22Rv1 (cell line): Measurements from ENCODE around the gene WNT2.

Experiments
- ZFX ChIP-seq: fragments of 450-650 bp; IDR thresholded peaks from 2 replicates; pipeline ENCODE4 v1.6.1; 2017; ENCODE audit warnings: antibody characterized with exemption, borderline replicate concordance
- TF ChIP-seq, protein P1 (sequence below): fragments of 450-650 bp; IDR thresholded peaks from 2 replicates; pipeline ENCODE4 v1.5.1; 2017; ENCODE audit warnings: mild to moderate bottlenecking

DNA sequence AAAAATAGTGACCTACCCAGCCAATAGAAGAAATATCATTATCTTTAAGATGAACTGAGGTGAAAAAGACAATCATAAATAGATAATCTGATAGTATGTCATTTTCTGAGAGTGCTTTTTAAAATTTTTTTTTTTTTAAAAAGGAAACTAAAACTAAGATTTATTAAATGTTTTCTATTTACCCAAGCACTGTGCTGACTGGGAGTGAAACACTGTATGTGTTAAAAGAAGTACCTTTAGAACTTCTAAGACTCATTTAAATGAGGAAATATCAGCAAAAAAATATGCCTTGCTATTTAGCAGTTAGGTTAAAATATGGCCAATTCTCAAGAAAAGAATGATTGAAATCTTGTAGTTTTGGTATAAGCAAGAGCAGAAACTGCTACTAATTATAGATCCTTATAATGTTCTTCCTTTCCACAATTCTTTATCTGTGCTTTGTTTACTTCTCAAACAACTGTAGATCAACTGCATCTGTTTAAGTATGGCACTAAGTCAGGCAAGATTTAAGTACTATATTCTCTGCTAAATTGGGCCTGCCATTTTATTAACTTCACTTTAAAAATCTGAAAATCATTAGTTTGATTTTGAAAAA is 39.5 kb upstream of the WNT2 start:
- TF ChIP-seq, protein P1, sequence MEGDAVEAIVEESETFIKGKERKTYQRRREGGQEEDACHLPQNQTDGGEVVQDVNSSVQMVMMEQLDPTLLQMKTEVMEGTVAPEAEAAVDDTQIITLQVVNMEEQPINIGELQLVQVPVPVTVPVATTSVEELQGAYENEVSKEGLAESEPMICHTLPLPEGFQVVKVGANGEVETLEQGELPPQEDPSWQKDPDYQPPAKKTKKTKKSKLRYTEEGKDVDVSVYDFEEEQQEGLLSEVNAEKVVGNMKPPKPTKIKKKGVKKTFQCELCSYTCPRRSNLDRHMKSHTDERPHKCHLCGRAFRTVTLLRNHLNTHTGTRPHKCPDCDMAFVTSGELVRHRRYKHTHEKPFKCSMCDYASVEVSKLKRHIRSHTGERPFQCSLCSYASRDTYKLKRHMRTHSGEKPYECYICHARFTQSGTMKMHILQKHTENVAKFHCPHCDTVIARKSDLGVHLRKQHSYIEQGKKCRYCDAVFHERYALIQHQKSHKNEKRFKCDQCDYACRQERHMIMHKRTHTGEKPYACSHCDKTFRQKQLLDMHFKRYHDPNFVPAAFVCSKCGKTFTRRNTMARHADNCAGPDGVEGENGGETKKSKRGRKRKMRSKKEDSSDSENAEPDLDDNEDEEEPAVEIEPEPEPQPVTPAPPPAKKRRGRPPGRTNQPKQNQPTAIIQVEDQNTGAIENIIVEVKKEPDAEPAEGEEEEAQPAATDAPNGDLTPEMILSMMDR = no peak
- TF ChIP-seq ZFX = no peak
